ENCODE measurements around the gene DTX1. TPM values are rescaled to one million over a fixed set of nuclear protein-coding genes. Genes with fewer than 3 reads are reported as not detected.
"Not testable (repeated sequence)": the region's sequence is repeated elsewhere in the genome, so short reads cannot be mapped to it uniquely, and the experiment has no call there.

DTX1 gene
- total RNA-seq, 1 donor from 2014 or later, result 10.1 TPM

GRCh38 chr12:113128802-113129663 lies 72.5 kb downstream of the DTX1 start:
- DNase-seq (ENCODE audit: low spot score), result no peak
- intact Hi-C loops (cut with DNase I), result no loop called here
- no peak for ATAC-seq

- ATAC-seq, result peak; percentile 9
- intact Hi-C loops (cut with DNase I), result no loop called here
- no peak for DNase-seq (ENCODE audit: low spot score)
Measured at GRCh38 chr12:113129664-113130456, 73.3 kb downstream of the DTX1 start.

GRCh38 chr12:113130457-113131135 lies 74.1 kb downstream of the DTX1 start:
- DNase-seq (ENCODE audit: low spot score), result peak; percentile 71
- peak; percentile 84 for ATAC-seq
- intact Hi-C loops (cut with DNase I), result no loop called here

- intact Hi-C loops (cut with DNase I), result no loop called here
Measured at GRCh38 chr12:113131556-113131955, 75.0 kb downstream of the DTX1 start.

GRCh38 chr12:113133036-113133435 lies 76.5 kb downstream of the DTX1 start:
- DNase-seq (ENCODE audit: low spot score) (no peak), ATAC-seq (no peak)
- intact Hi-C loops (cut with DNase I), result no loop called here

More at GRCh38 chr12:113131556-113131955, 75.0 kb downstream of the DTX1 start:
- DNase-seq (ENCODE audit: low spot score) (no peak), ATAC-seq (no peak)

GRCh38 chr12:113133666-113134065 lies 77.1 kb downstream of the DTX1 start:
- ATAC-seq (no peak), DNase-seq (ENCODE audit: low spot score) (no peak)
- intact Hi-C loops (cut with DNase I), result no loop called here

GRCh38 chr12:113134071-113134470 lies 77.5 kb downstream of the DTX1 start:
- intact Hi-C loops (cut with DNase I), result no loop called here
- ATAC-seq, result no peak
- DNase-seq (ENCODE audit: low spot score), result no peak

- no peak for ATAC-seq
- no peak for DNase-seq (ENCODE audit: low spot score)
- intact Hi-C loops (cut with DNase I), result no loop called here
Measured at GRCh38 chr12:113134521-113134951, 78.0 kb downstream of the DTX1 start.

GRCh38 chr12:113135178-113136127 lies 78.9 kb downstream of the DTX1 start, which contains the start of gene RASAL1:
RASAL1 (minus strand) TSS chr12:113135761; CDS start chr12:113135462, 299 bp downstream.
- DNase-seq (ENCODE audit: low spot score), result no peak
- peak; percentile 8 for ATAC-seq
- intact Hi-C loops (cut with DNase I), result no loop called here

GRCh38 chr12:113136128-113136989 lies 79.8 kb downstream of the DTX1 start:
- intact Hi-C loops (cut with DNase I), result no loop called here
- peak; percentile 32 for ATAC-seq
- no peak for DNase-seq (ENCODE audit: low spot score)

- ATAC-seq (no peak), DNase-seq (ENCODE audit: low spot score) (no peak)
- intact Hi-C loops (cut with DNase I), result no loop called here
Measured at GRCh38 chr12:113136990-113137511, 80.5 kb downstream of the DTX1 start.

- intact Hi-C loops (cut with DNase I), result no loop called here
- no peak for DNase-seq (ENCODE audit: low spot score)
- no peak for ATAC-seq
Measured at GRCh38 chr12:113137861-113138783, 81.6 kb downstream of the DTX1 start.

- intact Hi-C loops (cut with DNase I), result no loop called here
- ATAC-seq (no peak), DNase-seq (ENCODE audit: low spot score) (no peak)
Measured at GRCh38 chr12:113138826-113139225, 82.3 kb downstream of the DTX1 start.

- ATAC-seq (no peak), DNase-seq (ENCODE audit: low spot score) (no peak)
- intact Hi-C loops (cut with DNase I), result no loop called here
Measured at GRCh38 chr12:113140706-113141105, 84.2 kb downstream of the DTX1 start.

- ATAC-seq; intact Hi-C loops (cut with DNase I); DNase-seq (ENCODE audit: low spot score): not testable (repeated sequence)
Measured at GRCh38 chr12:113141716-113142115, 85.2 kb downstream of the DTX1 start.
